Epithelial cell of proximal tubule (primary cell): ENCODE measurements around the gene HMGCL. TPM values are rescaled to one million over a fixed set of nuclear protein-coding genes. Genes with fewer than 3 reads are reported as not detected.

ENCODE experiments used
- DNase-seq: peaks from one replicate; pipeline ENCODE4 v3.0.0-alpha.2; 2011; ENCODE audit warnings: low read depth
- H3K4me3 ChIP-seq: 2 replicates; pipeline ENCODE4 v1.5.1; 2011; ENCODE audit warnings: low read depth, mild to moderate bottlenecking, low read length
- CTCF ChIP-seq: conservative IDR thresholded peaks from 2 replicates; pipeline ENCODE4 v1.5.1; 2012; ENCODE audit warnings: low read depth, mild to moderate bottlenecking, low read length
- total RNA-seq: library from RNA; depleted of rRNA; stranded (reverse); fragments of >200 nt; gene quantifications from 2 replicates; pipeline ENCODE4 v1.2.3, GENCODE V29; 2015

Gene HMGCL
- total RNA-seq, 1 donor from 2014 or later, result 38.5 TPM

- DNase-seq, result no peak
- peak; percentile 77 for TF ChIP-seq CTCF
- no peak overlapping the region for H3K4me3 ChIP-seq
Observed at GRCh38 chr1:23810818-23811540, 14.2 kb downstream of the HMGCL start.

- TF ChIP-seq CTCF, result peak; percentile 91
- no peak overlapping the region for H3K4me3 ChIP-seq
- DNase-seq, result peak; percentile 26
Observed at GRCh38 chr1:23809751-23810171, 15.5 kb downstream of the HMGCL start.

GRCh38 chr1:23807453-23807852 is 17.8 kb downstream of the HMGCL start:
- no peak overlapping the region for H3K4me3 ChIP-seq
- no peak for TF ChIP-seq CTCF
- DNase-seq, result no peak

GRCh38 chr1:23806280-23806679 is 18.9 kb downstream of the HMGCL start:
- DNase-seq, result no peak
- no peak overlapping the region for H3K4me3 ChIP-seq
- no peak for TF ChIP-seq CTCF

GRCh38 chr1:23805025-23805424 is 20.2 kb downstream of the HMGCL start:
- DNase-seq, result no peak
- H3K4me3 ChIP-seq, result no peak overlapping the region
- TF ChIP-seq CTCF, result no peak

- TF ChIP-seq CTCF, result no peak
- no peak overlapping the region for H3K4me3 ChIP-seq
- no peak for DNase-seq
Observed at GRCh38 chr1:23804183-23804835, 20.9 kb downstream of the HMGCL start.
